H7 (cell line): Measurements from ENCODE around the gene DUOX1. TPM values are rescaled to one million over a fixed set of nuclear protein-coding genes. Genes with fewer than 3 reads are reported as not detected.

Experiments used
- DNase-seq: peaks from one replicate; pipeline ENCODE4 v3.0.0; 2012
- H3K27me3 ChIP-seq: 2 replicates; pipeline ENCODE4 v1.6.0; 2011; ENCODE audit warnings: mild to moderate bottlenecking, low read length; ENCODE audit not compliant: control insufficient read depth, insufficient read depth
- H3K36me3 ChIP-seq: replicated peaks from 2 replicates; pipeline ENCODE4 v1.5.1; 2011; ENCODE audit warnings: low read length; ENCODE audit not compliant: control insufficient read depth, insufficient read depth
- H3K4me3 ChIP-seq: 2 replicates; pipeline ENCODE4 v1.5.1; 2011; ENCODE audit warnings: low read depth, mild to moderate bottlenecking, control low read depth, low read length, moderate library complexity; ENCODE audit not compliant: insufficient read depth
- total RNA-seq: library from RNA; depleted of rRNA; stranded (reverse); fragments of >200 nt; shearing (Covaris generic); gene quantifications from 2 replicates; pipeline ENCODE4 v1.2.3, GENCODE V29; 2014

DUOX1 gene
- total RNA-seq, 1 experiment from 2014 or later, result 0.24 TPM

DNA sequence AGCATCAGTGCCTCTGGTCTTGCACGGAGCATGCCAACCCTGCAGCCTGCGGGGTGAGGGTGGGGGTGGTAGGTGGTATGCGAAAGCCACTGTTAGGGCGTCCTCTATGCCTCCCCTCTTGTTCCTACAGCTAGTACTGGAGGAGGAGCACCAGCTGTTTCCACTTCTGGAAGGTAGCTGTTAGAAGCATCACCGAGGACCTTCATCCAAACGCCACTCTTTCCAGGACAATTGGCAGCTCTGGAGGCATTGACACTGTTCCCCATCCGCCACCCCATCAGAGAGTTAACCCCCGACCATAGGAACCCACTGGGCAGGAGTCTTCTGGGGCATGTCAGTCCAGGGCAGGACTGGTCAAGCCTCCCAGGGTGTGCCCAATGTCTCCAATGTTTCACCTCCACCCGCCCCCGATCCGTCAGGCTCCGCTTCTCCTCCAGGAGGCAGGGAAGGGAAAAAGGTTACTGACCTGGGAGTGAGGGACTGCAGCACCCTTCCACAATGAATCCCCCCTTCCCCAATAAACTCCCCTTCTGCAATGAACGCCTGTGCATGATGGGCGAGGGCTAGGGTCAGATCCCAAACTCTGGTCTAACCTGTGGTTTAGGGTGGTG, 16.3 kb upstream of the DUOX1 start:
- H3K36me3 ChIP-seq, result no peaks in the 10 kb centered on the region
- H3K27me3 ChIP-seq, result peaks cover 89% of the 10 kb centered on the region
- DNase-seq, result peak; percentile 61
- H3K4me3 ChIP-seq, result peak overlapping the region; percentile 24; the same call in 1 of the 2 replicates

GRCh38 chr15:45114076-45114750, 15.6 kb upstream of the DUOX1 start, which contains the start of the genes DUOX2 and DUOXA2:
TSS of gene DUOX2 (minus strand) at chr15:45114172. CDS start at chr15:45113411, 761 bp downstream.
TSS of gene DUOXA2 (plus strand) at chr15:45114326. CDS start at chr15:45114606, 280 bp downstream.
- Histone ChIP-seq H3K36me3 (no peaks in the 10 kb centered on the region), H3K4me3 (peak within 1 kb of the TSS; percentile 24; the same call in 1 of the 2 replicates), H3K27me3 (peaks cover 85% of the 10 kb centered on the region)
- peak; percentile 70 for DNase-seq

GRCh38 chr15:45114751-45115085, 15.1 kb upstream of the DUOX1 start:
- DNase-seq, result peak; percentile 33
- Histone ChIP-seq H3K4me3 (no peak overlapping the region), H3K36me3 (no peaks in the 10 kb centered on the region), H3K27me3 (peaks cover 84% of the 10 kb centered on the region)

- Histone ChIP-seq H3K4me3 (no peak overlapping the region), H3K36me3 (no peaks in the 10 kb centered on the region), H3K27me3 (peaks cover 80% of the 10 kb centered on the region)
- DNase-seq, result peak; percentile 47
These were observed 14.4 kb upstream of the DUOX1 start for GRCh38 chr15:45115312-45115820.

DNA sequence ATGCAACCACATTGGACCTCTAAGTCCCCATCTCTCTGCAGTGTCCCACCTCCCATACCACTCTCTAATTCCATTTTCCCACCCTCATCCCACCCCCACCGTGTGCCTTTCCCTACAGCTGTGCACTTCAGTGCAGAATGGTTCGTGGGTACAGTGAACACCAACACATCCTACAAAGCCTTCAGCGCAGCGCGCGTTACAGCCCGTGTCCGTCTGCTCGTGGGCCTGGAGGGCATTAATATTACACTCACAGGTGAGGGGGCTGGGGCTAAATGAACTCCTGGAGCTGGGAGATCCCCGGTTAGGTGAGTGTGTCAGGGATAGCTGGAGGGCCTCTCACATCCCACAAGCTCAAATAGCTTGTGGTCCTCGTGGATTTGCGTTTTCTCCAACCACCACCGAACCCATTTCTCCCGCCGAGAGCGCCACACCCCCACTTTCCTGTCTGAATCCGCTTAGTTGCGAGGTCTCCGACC, 13.8 kb upstream of the DUOX1 start:
- Histone ChIP-seq H3K27me3 (peaks cover 75% of the 10 kb centered on the region), H3K4me3 (no peak overlapping the region), H3K36me3 (no peaks in the 10 kb centered on the region)
- DNase-seq, result no peak

- peaks cover 71% of the 10 kb centered on the region for H3K27me3 ChIP-seq
- DNase-seq, result peak; percentile 75
- H3K4me3 ChIP-seq, result peak overlapping the region; percentile 14; the same call in 1 of the 2 replicates
- no peaks in the 10 kb centered on the region for H3K36me3 ChIP-seq
These were observed 13.1 kb upstream of the DUOX1 start for GRCh38 chr15:45116482-45117307.

GRCh38 chr15:45117308-45118130, 12.3 kb upstream of the DUOX1 start:
- peaks cover 64% of the 10 kb centered on the region for H3K27me3 ChIP-seq
- peak overlapping the region; percentile 18; the same call in 1 of the 2 replicates for H3K4me3 ChIP-seq
- no peaks in the 10 kb centered on the region for H3K36me3 ChIP-seq
- DNase-seq, result peak; percentile 66

DNA sequence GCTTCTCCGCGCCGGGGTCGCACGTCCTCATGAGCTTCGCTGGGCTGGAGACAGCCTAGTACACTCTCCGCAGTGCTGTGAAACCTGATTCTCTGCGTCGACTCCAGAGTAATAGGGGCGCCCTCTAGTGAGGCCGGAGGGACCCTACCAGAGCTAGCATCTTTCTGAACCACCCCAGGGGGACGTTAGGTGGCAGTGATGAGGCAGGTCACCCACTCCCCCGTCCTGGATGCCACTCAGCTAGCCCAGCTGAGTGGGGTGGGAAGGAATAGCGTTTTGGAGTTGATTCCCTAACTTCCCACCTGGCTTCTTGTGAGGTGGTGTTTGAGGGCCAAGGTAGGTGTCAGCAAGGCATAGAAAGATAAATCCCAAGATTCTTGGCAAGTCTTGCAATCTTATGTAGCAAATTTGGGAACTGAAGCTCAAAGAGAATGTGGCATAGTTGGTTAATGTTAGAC, 11.6 kb upstream of the DUOX1 start:
- Histone ChIP-seq H3K4me3 (peak overlapping the region; percentile 18; the same call in 1 of the 2 replicates), H3K27me3 (peaks cover 62% of the 10 kb centered on the region), H3K36me3 (no peaks in the 10 kb centered on the region)
- peak; percentile 95 for DNase-seq

GRCh38 chr15:45118996-45119395, 10.8 kb upstream of the DUOX1 start:
- Histone ChIP-seq H3K27me3 (peaks cover 58% of the 10 kb centered on the region), H3K4me3 (no peak overlapping the region), H3K36me3 (no peaks in the 10 kb centered on the region)
- no peak for DNase-seq

DNA sequence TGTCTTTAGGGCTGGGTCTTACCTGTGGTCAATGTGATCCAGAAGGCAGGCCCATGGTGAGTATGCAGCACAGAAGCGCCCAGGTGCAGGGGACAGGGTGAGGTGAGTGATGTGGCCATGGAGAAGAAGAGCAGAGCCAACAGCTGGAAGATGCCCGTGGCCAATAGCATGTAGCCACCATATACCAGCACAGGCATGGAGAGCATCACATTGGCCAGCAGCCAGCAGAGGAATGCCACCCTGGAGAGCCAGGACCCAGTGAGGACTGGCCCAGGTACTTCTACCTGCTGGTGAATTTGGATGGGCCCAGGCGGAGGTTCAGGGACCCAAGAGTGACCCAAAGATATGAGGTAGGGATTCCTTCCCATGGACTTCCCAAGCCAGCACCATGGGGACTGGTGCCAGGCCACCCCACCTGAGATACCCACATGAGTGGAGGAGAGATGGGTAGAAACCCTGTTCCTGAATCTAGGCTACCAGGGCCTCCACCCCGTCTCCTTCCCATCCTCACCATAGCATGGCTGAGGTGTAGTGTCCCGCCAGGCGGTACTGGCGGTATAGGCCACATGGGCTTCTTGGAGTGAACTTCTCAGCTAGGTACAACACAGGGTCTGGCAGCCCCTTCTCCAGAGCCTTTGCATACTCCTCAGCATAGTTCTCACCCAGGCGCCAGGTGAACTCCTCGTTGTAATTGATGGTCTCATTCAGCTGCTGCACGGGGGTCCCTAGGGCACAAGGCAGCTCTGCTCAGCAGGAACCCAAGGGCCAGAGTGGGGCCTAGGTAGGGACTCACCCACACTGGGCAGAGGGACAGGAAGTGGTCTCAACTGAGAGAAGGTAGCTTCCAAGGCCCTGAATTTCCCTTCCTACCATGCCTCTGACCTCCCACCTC, 9.5 kb upstream of the DUOX1 start:
- Histone ChIP-seq H3K4me3 (no peak overlapping the region), H3K36me3 (no peaks in the 10 kb centered on the region), H3K27me3 (peaks cover 47% of the 10 kb centered on the region)
- no peak for DNase-seq

DNA sequence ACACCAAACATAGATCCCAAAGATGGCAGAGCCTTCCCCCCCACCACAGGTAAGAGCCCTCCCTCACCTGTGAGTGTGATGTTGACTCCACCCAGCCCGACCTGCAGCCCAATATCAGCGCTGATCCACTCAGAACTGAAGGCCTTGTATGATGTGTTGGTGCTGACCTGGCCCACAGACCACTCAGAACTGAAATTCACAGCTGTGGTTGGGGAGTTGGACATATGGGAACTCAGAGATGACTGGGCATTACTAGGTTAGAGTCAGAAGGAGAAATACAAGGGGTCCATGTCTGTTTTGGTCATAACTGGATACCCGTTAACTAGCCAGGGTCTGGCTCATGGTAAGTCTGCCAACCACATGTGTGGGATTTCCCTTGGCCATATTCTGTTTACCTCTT, 8.8 kb upstream of the DUOX1 start:
- Histone ChIP-seq H3K27me3 (peaks cover 47% of the 10 kb centered on the region), H3K4me3 (no peak overlapping the region), H3K36me3 (no peaks in the 10 kb centered on the region)
- DNase-seq, result no peak

- Histone ChIP-seq H3K36me3 (no peaks in the 10 kb centered on the region), H3K4me3 (no peak overlapping the region), H3K27me3 (peaks cover 44% of the 10 kb centered on the region)
- DNase-seq, result no peak
These were observed 7.9 kb upstream of the DUOX1 start for GRCh38 chr15:45121706-45122417.
